ENCODE measurements around the gene ST6GAL2.

The ST6GAL2 gene

DNA sequence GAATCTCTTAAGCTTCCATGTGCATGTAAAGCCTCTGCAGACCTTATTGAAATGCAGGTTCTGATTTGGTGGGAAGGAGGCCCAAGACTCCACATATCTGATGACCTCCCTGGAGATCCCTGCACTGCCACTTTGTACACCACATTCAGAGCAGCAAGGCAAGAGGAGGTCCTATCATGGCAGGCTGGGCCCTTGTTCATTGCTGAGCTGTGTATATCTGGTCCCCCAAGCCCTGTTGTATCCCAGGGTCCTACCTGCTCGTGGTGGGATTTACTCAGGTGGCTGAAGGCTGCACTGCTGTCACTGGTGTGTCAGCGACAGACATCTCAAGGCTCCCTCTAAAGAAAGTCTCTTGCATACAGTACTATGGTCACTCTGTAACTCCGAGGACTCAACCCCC is 114.2 kb downstream of the ST6GAL2 start:
- FAIRE-seq (no peak), DNase-seq (ENCODE audit: insufficient read length) (no peak)
- TF ChIP-seq POLR2AphosphoS5 (IDR thresholded peaks at IDR 0.05; ENCODE audit: low read depth, low read length) (no peak), TAF1 (IDR thresholded peaks at IDR 0.05; ENCODE audit: borderline replicate concordance, low read depth, low read length) (no peak), POLR2A (IDR thresholded peaks at IDR 0.05; ENCODE audit: low read depth, low read length) (no peak)

GRCh38 chr2:106770986-106771385 is 115.0 kb downstream of the ST6GAL2 start:
- TF ChIP-seq POLR2A (IDR thresholded peaks at IDR 0.05; ENCODE audit: low read depth, low read length), result no peak
- TF ChIP-seq TAF1 (IDR thresholded peaks at IDR 0.05; ENCODE audit: borderline replicate concordance, low read depth, low read length), result no peak
- no peak for TF ChIP-seq POLR2AphosphoS5 (IDR thresholded peaks at IDR 0.05; ENCODE audit: low read depth, low read length)
- FAIRE-seq (no peak), DNase-seq (ENCODE audit: insufficient read length) (no peak)

DNA sequence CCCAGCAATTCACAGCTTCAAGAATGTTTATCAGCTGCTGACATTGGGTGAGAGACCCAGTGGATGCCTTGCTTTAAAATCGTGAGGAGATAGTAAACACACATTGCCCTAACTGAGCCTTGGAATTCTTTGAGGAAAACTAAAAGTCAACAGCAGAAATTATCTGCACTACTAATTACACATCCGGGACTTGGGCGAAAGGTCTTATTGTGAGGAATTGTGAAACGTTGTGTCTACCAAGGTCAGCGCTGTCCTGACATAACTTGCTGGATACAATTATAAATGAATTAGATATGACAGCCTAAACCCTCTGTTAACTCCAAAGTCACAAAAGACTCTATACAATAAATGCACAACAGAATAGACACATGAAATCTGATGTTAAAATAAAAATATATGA is 121.4 kb downstream of the ST6GAL2 start:
- TF ChIP-seq POLR2A (IDR thresholded peaks at IDR 0.05; ENCODE audit: low read depth, low read length) (no peak), TAF1 (IDR thresholded peaks at IDR 0.05; ENCODE audit: borderline replicate concordance, low read depth, low read length) (no peak), POLR2AphosphoS5 (IDR thresholded peaks at IDR 0.05; ENCODE audit: low read depth, low read length) (no peak)
- FAIRE-seq (no peak), DNase-seq (ENCODE audit: insufficient read length) (no peak)

DNA sequence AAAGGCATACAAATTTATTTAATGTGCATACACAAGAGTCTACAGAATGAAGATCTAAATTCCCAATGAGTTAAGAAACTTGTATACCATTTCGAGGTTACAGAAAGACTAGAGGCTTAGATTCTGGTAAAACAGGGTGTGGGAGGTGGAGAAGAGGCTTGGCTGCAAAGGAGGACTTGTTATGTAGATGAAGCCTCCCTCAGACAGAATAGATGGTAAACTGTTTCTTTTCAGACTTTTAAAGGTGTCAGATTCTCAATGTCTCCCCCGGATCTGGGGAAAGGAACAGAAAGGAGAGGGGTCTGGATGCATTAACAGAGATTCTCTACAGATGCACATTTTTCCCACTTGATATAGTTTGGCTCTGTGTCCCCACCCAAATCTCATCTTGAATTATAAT is 126.0 kb downstream of the ST6GAL2 start:
- TF ChIP-seq POLR2AphosphoS5 (IDR thresholded peaks at IDR 0.05; ENCODE audit: low read depth, low read length) (no peak), TAF1 (IDR thresholded peaks at IDR 0.05; ENCODE audit: borderline replicate concordance, low read depth, low read length) (no peak), POLR2A (IDR thresholded peaks at IDR 0.05; ENCODE audit: low read depth, low read length) (no peak)
- no peak for DNase-seq (ENCODE audit: insufficient read length)
- no peak for FAIRE-seq

DNA sequence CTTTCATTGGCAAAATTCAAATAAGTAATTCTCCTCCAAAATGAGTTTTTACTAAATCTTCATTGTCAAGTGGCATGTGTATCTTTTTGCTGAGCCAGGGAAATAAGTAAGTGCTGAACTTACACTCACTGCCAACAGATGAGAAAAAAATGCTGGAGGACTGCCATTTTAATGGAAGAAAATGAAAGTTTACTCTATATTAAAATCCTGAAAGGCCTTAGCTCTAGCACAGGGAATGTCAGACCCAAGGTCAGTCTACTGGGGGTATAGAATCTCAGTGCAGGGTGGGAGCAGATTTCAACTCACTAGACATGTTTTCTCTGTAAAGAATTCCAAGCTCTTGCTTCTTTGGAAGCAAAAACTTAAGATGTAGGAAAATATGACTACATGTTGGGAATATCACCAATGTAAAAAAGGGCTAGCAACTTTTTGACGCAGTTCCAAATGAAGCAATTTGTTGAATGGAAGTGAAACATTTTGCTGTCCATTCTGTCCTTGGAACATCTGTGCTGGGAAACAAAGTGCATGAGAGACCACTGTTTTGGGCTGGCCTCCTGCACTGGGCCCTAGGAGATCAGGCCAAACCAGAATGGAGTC is 127.0 kb downstream of the ST6GAL2 start:
- TF ChIP-seq TAF1 (IDR thresholded peaks at IDR 0.05; ENCODE audit: borderline replicate concordance, low read depth, low read length) (no peak), POLR2A (IDR thresholded peaks at IDR 0.05; ENCODE audit: low read depth, low read length) (no peak), POLR2AphosphoS5 (IDR thresholded peaks at IDR 0.05; ENCODE audit: low read depth, low read length) (no peak)
- FAIRE-seq (no peak), DNase-seq (ENCODE audit: insufficient read length) (no peak)
